Adipocyte (in vitro differentiated cells): ENCODE results near the gene KLHL25.

Source experiments
- DNase-seq: peaks from one replicate; pipeline ENCODE4 v3.0.0-alpha.2; 2015; ENCODE audit warnings: low read depth
- H3K27me3 ChIP-seq: replicated peaks from 2 replicates; pipeline ENCODE4 v1.7.0; 2013; ENCODE audit warnings: mild to moderate bottlenecking, low read length, moderate library complexity; ENCODE audit not compliant: control insufficient read depth, insufficient read depth
- H3K36me3 ChIP-seq: 2 replicates; pipeline ENCODE4 v1.7.0; 2013; ENCODE audit warnings: low read length, mild to moderate bottlenecking, moderate library complexity; ENCODE audit not compliant: control insufficient read depth, insufficient read depth, severe bottlenecking
- H3K4me1 ChIP-seq: 2 replicates; pipeline ENCODE4 v1.7.0; 2013; ENCODE audit warnings: mild to moderate bottlenecking, low read length, moderate library complexity; ENCODE audit not compliant: control insufficient read depth, insufficient read depth
- H3K4me3 ChIP-seq: 2 replicates; pipeline ENCODE4 v1.7.0; 2013; ENCODE audit warnings: mild to moderate bottlenecking, low read length, moderate library complexity
- H3K9ac ChIP-seq: 2 replicates; pipeline ENCODE4 v1.7.0; 2013; ENCODE audit warnings: mild to moderate bottlenecking, low read length, moderate library complexity
- H3K9me3 ChIP-seq: 2 replicates; pipeline ENCODE4 v1.7.0; 2013; ENCODE audit warnings: mild to moderate bottlenecking, low read length, moderate library complexity; ENCODE audit not compliant: control insufficient read depth

The KLHL25 gene

GRCh38 chr15:85749261-85750151 lies 45.2 kb downstream of the KLHL25 start:
- no peaks in the 10 kb centered on the region for H3K9me3 ChIP-seq
- peaks cover 59% of the 10 kb centered on the region for H3K36me3 ChIP-seq
- H3K4me3 ChIP-seq = peak overlapping the region; percentile 77
- H3K4me1 ChIP-seq = peaks cover 70% of the 10 kb centered on the region
- no peak for DNase-seq
- peak overlapping the region; percentile 83 for H3K9ac ChIP-seq
- no peaks in the 10 kb centered on the region for H3K27me3 ChIP-seq

- DNase-seq = no peak
- Histone ChIP-seq H3K9ac (peak overlapping the region; percentile 83), H3K27me3 (no peaks in the 10 kb centered on the region), H3K36me3 (peaks cover 62% of the 10 kb centered on the region), H3K9me3 (no peaks in the 10 kb centered on the region), H3K4me1 (peaks cover 66% of the 10 kb centered on the region), H3K4me3 (peak overlapping the region; percentile 77)
These were observed 46.0 kb downstream of the KLHL25 start for GRCh38 chr15:85748729-85749128.

- H3K4me1 ChIP-seq = peaks cover 66% of the 10 kb centered on the region
- H3K27me3 ChIP-seq = no peaks in the 10 kb centered on the region
- H3K9ac ChIP-seq = no peak overlapping the region
- H3K9me3 ChIP-seq = no peaks in the 10 kb centered on the region
- peaks cover 62% of the 10 kb centered on the region for H3K36me3 ChIP-seq
- no peak overlapping the region for H3K4me3 ChIP-seq
- no peak for DNase-seq
These were observed 46.5 kb downstream of the KLHL25 start for GRCh38 chr15:85748176-85748575.

- Histone ChIP-seq H3K4me3 (no peak overlapping the region), H3K4me1 (peaks cover 74% of the 10 kb centered on the region)
These were observed 48.1 kb downstream of the KLHL25 start for GRCh38 chr15:85746641-85747040.

GRCh38 chr15:85745525-85746150 lies 49.1 kb downstream of the KLHL25 start:
- Histone ChIP-seq H3K36me3 (peaks cover 76% of the 10 kb centered on the region), H3K27me3 (no peaks in the 10 kb centered on the region), H3K9ac (peak overlapping the region; percentile 26), H3K9me3 (no peaks in the 10 kb centered on the region), H3K4me3 (no peak overlapping the region), H3K4me1 (peaks cover 63% of the 10 kb centered on the region)
- no peak for DNase-seq

More at GRCh38 chr15:85746641-85747040, 48.1 kb downstream of the KLHL25 start:
- Histone ChIP-seq H3K9ac (no peak overlapping the region), H3K27me3 (no peaks in the 10 kb centered on the region), H3K36me3 (peaks cover 65% of the 10 kb centered on the region), H3K9me3 (no peaks in the 10 kb centered on the region)
- DNase-seq = no peak

GRCh38 chr15:85745023-85745422 lies 49.7 kb downstream of the KLHL25 start:
- Histone ChIP-seq H3K4me1 (peaks cover 59% of the 10 kb centered on the region), H3K9ac (peak overlapping the region; percentile 13), H3K27me3 (no peaks in the 10 kb centered on the region), H3K9me3 (no peaks in the 10 kb centered on the region), H3K4me3 (no peak overlapping the region), H3K36me3 (peaks cover 82% of the 10 kb centered on the region)
- DNase-seq = no peak

- H3K4me1 ChIP-seq = peaks cover 55% of the 10 kb centered on the region
- H3K4me3 ChIP-seq = no peak overlapping the region
- H3K27me3 ChIP-seq = no peaks in the 10 kb centered on the region
- H3K9me3 ChIP-seq = no peaks in the 10 kb centered on the region
- DNase-seq = no peak
- peaks cover 86% of the 10 kb centered on the region for H3K36me3 ChIP-seq
- H3K9ac ChIP-seq = no peak overlapping the region
These were observed 50.1 kb downstream of the KLHL25 start for GRCh38 chr15:85744579-85744978.

- no peaks in the 10 kb centered on the region for H3K9me3 ChIP-seq
- no peak overlapping the region for H3K9ac ChIP-seq
- no peak for DNase-seq
- no peaks in the 10 kb centered on the region for H3K27me3 ChIP-seq
- H3K36me3 ChIP-seq = peaks cover 88% of the 10 kb centered on the region
- peaks cover 45% of the 10 kb centered on the region for H3K4me1 ChIP-seq
- no peak overlapping the region for H3K4me3 ChIP-seq
These were observed 51.2 kb downstream of the KLHL25 start for GRCh38 chr15:85743392-85744055.

GRCh38 chr15:85742186-85742821 lies 52.4 kb downstream of the KLHL25 start:
- peak; percentile 79 for DNase-seq
- Histone ChIP-seq H3K9ac (peak overlapping the region; percentile 8), H3K27me3 (no peaks in the 10 kb centered on the region), H3K36me3 (peaks cover 83% of the 10 kb centered on the region), H3K9me3 (no peaks in the 10 kb centered on the region), H3K4me3 (no peak overlapping the region), H3K4me1 (peaks cover 34% of the 10 kb centered on the region)

- Histone ChIP-seq H3K27me3 (no peaks in the 10 kb centered on the region), H3K4me3 (no peak overlapping the region), H3K36me3 (peaks cover 83% of the 10 kb centered on the region), H3K9ac (peak overlapping the region; percentile 8), H3K9me3 (no peaks in the 10 kb centered on the region), H3K4me1 (peaks cover 28% of the 10 kb centered on the region)
- DNase-seq = no peak
These were observed 53.1 kb downstream of the KLHL25 start for GRCh38 chr15:85741662-85742061.

- Histone ChIP-seq H3K4me1 (peaks cover 21% of the 10 kb centered on the region), H3K9ac (no peak overlapping the region), H3K27me3 (no peaks in the 10 kb centered on the region)
These were observed 53.7 kb downstream of the KLHL25 start for GRCh38 chr15:85741021-85741421.

More at GRCh38 chr15:85741021-85741421, 53.7 kb downstream of the KLHL25 start:
- Histone ChIP-seq H3K36me3 (peaks cover 83% of the 10 kb centered on the region), H3K9me3 (no peaks in the 10 kb centered on the region), H3K4me3 (no peak overlapping the region)
- no peak for DNase-seq
